Left lung (tissue), 10 donors: ENCODE results near the gene SAYSD1. TPM values are rescaled to one million over a fixed set of nuclear protein-coding genes. Genes with fewer than 3 reads are reported as not detected.

Experiments
- ATAC-seq: fragments of 200-7000 bp; cut with Tn5 transposase; one replicate; pipeline ENCODE4 v1.9.1; 2020; ENCODE audit warnings: moderate library complexity
- DNase-seq, 4 donors: peaks; one replicate each; pipeline ENCODE4 v3.0.0-alpha.2; 2013 to 2020
- H3K27ac ChIP-seq, 2 donors: fragments of 200-600 bp; sonication (generic) in 1 of 2; one replicate each; pipeline versions ENCODE4 v1.5.0 to v1.8.0; 2020 to 2021
- H3K27me3 ChIP-seq, 2 donors: fragments of 200-600 bp; sonication (generic) in 1 of 2; one replicate each; pipeline versions ENCODE4 v1.5.0 to v1.8.0; 2020 to 2021
- H3K36me3 ChIP-seq, 2 donors: fragments of 200-600 bp; sonication (generic) in 1 of 2; one replicate each; pipeline versions ENCODE4 v1.5.0 to v1.8.0; 2020 to 2021
- H3K4me1 ChIP-seq, 2 donors: fragments of 200-600 bp; one replicate each; pipeline ENCODE4 v1.8.0; 2021
- H3K4me3 ChIP-seq, 2 donors: fragments of 200-600 bp; sonication (generic) in 1 of 2; one replicate each; pipeline versions ENCODE4 v1.5.0 to v1.8.0; 2020 to 2021; ENCODE audit warnings: mild to moderate bottlenecking in 1 of 2
- H3K9me3 ChIP-seq, 2 donors: fragments of 200-600 bp; sonication (generic) in 1 of 2; one replicate each; pipeline versions ENCODE4 v1.5.0 to v1.8.0; 2020 to 2021
- intact Hi-C, 2 donors: fragments of 100-400 bp; cut with DNase I; formaldehyde crosslinking; loops; one replicate each; pipeline versions ENCODE4 v1.11.2 to v1.14.2; 2022
- polyA plus RNA-seq, 6 donors: library from polyadenylated mRNA; unstranded; fragments of 120-200 nt; gene quantifications; one replicate each; pipeline ENCODE4 v1.2.1, GENCODE V29; 2013; ENCODE audit not compliant: insufficient read length in 6 of 6
- total RNA-seq, 2 donors: library from RNA; stranded (reverse); fragmentation: NEBNext Ultra II Directional; extraction: Animal tissue kit (Norgen Biotek cat#: 25700); gene quantifications; one replicate each; pipeline ENCODE4 v1.2.1, GENCODE V29; 2021
- TF ChIP-seq, protein P1 (sequence below), 2 donors: fragments of 200-600 bp; sonication (generic) in 1 of 2; IDR thresholded peaks; one replicate each; pipeline versions ENCODE4 v1.5.0 to v1.8.0; 2021; ENCODE audit warnings: antibody characterized with exemption in 2 of 2
- donor health status: DM: no; HTN: yes; CAD: no.
- donor health status: DM: no; HTN: no; CAD: no.

SAYSD1 gene
- total and polyA plus RNA-seq, 8 donors = 15.4 to 24.0 (median 21.6) TPM

DNA sequence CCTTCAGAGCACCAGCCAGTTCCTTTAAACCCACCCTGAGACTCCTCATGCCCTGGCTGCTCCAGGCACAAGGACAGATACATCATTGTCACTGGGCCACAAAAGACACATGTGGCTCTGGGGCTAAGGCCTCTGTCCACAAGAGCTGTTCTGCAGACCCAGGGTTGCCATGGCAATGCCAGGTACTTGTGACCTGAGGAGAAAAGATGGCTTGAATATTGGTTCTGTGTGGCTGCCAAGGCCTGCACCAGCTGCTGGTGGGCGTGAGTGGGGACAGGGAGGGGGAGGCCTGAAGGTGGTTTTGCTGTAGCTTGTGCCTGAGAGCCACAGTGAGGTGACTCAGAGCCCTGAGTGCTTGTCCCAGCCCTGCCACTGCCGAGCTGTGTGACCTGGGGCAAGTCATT lies 31.8 kb downstream of the SAYSD1 start:
- Histone ChIP-seq H3K27me3 (peaks cover 0 to 10% of the 10 kb centered on the region in 2 donors), H3K4me3 (no peak overlapping the region), H3K36me3 (no peaks in the 10 kb centered on the region), H3K27ac (no peak overlapping the region), H3K4me1 (no peaks in the 10 kb centered on the region), H3K9me3 (no peaks in the 10 kb centered on the region)
- TF ChIP-seq, protein P1, sequence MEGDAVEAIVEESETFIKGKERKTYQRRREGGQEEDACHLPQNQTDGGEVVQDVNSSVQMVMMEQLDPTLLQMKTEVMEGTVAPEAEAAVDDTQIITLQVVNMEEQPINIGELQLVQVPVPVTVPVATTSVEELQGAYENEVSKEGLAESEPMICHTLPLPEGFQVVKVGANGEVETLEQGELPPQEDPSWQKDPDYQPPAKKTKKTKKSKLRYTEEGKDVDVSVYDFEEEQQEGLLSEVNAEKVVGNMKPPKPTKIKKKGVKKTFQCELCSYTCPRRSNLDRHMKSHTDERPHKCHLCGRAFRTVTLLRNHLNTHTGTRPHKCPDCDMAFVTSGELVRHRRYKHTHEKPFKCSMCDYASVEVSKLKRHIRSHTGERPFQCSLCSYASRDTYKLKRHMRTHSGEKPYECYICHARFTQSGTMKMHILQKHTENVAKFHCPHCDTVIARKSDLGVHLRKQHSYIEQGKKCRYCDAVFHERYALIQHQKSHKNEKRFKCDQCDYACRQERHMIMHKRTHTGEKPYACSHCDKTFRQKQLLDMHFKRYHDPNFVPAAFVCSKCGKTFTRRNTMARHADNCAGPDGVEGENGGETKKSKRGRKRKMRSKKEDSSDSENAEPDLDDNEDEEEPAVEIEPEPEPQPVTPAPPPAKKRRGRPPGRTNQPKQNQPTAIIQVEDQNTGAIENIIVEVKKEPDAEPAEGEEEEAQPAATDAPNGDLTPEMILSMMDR (IDR thresholded peaks at IDR 0.05) = no peak
- DNase-seq (no peak), ATAC-seq (no peak)
- intact Hi-C loops = loop anchor here in 1 of 2 donors (10.0 kb wide), 1 partner anchor 222 kb away; no protein-coding TSS in a partner anchor

- Histone ChIP-seq H3K36me3 (no peaks in the 10 kb centered on the region), H3K4me3 (no peak overlapping the region), H3K4me1 (no peaks in the 10 kb centered on the region), H3K9me3 (no peaks in the 10 kb centered on the region), H3K27ac (no peak overlapping the region), H3K27me3 (peaks cover 0 to 9% of the 10 kb centered on the region in 2 donors)
- DNase-seq = no peak
- TF ChIP-seq, protein P1 (IDR thresholded peaks at IDR 0.05) = no peak
- ATAC-seq = no peak
- intact Hi-C loops = loop anchor here in 1 of 2 donors (10.0 kb wide), 1 partner anchor 222 kb away; no protein-coding TSS in a partner anchor
These were observed 32.7 kb downstream of the SAYSD1 start for GRCh38 chr6:39082310-39082709.

GRCh38 chr6:39080246-39080875 lies 34.6 kb downstream of the SAYSD1 start:
- Histone ChIP-seq H3K36me3 (no peaks in the 10 kb centered on the region), H3K27me3 (no peaks in the 10 kb centered on the region), H3K4me3 (no peak overlapping the region), H3K9me3 (no peaks in the 10 kb centered on the region), H3K27ac (no peak overlapping the region), H3K4me1 (no peaks in the 10 kb centered on the region)
- TF ChIP-seq, protein P1 (IDR thresholded peaks at IDR 0.05) = no peak
- DNase-seq = no peak
- intact Hi-C loops = loop anchor here in 1 of 2 donors (10.0 kb wide), 1 partner anchor 224 kb away; no protein-coding TSS in a partner anchor
- ATAC-seq = no peak

DNA sequence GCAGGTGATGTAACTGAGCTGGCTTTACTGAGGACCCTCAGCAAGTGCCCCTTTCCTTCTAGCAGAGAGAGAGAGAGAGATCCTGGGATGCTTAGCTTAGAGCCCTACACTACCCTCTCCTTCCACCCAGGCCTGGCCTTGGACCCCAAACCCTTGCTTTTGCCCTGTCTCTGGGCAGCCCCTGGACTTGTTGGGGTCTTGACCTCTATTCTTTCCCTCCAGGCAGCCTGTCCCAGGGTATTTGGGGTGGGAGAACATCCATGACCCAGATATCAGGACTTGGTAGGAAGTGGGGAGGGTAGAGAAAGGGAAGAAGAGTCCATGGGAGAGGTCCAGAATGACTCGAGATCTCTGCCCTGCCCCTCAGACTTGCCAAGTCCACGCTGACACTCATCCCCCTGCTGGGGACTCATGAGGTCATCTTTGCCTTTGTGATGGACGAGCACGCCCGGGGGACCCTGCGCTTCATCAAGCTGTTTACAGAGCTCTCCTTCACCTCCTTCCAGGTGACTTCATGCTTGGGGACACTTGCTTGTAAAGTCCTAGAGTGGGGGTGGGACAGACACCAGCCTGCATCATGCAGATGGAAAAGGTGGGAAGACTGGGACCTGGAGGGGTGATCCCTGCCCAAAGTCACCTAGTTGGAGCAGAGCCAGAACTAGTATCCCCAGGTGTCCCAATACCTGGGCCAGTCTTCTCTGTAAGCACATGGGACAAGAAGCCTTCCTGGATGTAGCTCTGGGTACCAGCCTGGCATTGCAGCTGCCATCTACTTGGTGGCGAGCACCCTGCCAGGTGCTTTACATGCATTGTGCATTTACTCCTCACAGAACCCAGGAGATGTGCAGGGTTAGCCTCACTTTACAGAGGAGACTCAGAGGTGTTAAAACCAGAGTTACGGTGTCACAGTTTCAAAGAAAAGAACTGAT lies 35.5 kb downstream of the SAYSD1 start:
- Histone ChIP-seq H3K27ac (no peak overlapping the region), H3K9me3 (no peaks in the 10 kb centered on the region), H3K27me3 (no peaks in the 10 kb centered on the region), H3K4me3 (no peak overlapping the region), H3K4me1 (no peaks in the 10 kb centered on the region), H3K36me3 (no peaks in the 10 kb centered on the region)
- no peak for ATAC-seq
- TF ChIP-seq, protein P1 (IDR thresholded peaks at IDR 0.05) = no peak
- intact Hi-C loops = loop anchor here in 1 of 2 donors (10.0 kb wide), 1 partner anchor 225 kb away; no protein-coding TSS in a partner anchor
- no peak for DNase-seq

DNA sequence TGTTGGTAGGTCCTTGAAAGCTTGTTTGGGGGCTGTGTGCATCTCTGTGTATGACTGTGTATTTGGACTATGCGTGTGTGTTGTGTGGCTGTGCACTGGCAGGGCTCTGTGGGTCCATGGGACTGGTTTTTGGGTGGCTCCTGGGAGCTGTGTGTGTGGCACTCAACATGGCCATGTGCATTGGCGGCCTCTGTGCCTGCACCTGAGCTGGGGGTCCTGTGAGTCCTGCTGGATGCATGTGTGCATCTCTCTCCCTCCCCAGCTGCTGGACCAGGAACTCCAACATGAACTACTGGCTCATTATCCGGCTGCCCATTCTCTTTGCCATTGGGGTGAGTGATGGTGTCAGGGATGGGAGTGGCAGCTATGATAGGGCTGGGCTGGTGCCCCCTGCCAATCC lies 36.3 kb downstream of the SAYSD1 start:
- Histone ChIP-seq H3K27ac (no peak overlapping the region), H3K4me3 (no peak overlapping the region), H3K27me3 (no peaks in the 10 kb centered on the region), H3K9me3 (no peaks in the 10 kb centered on the region), H3K36me3 (no peaks in the 10 kb centered on the region), H3K4me1 (no peaks in the 10 kb centered on the region)
- intact Hi-C loops = no loop called here
- TF ChIP-seq, protein P1 (IDR thresholded peaks at IDR 0.05) = no peak
- no peak for ATAC-seq
- no peak for DNase-seq
